ENCODE data around the gene SIX5. TPM values are rescaled to one million over a fixed set of nuclear protein-coding genes. Genes with fewer than 3 reads are reported as not detected.

Gene SIX5
- polyA plus RNA-seq, 2 of the 4 experiments (the other 2 are of a cell fraction) = 8.9 to 24.7 TPM

GRCh38 chr19:45809643-45810159, 40.6 kb upstream of the SIX5 start:
- DNase-seq (ENCODE audit: low read depth in 1 of 2, low spot score in 1 of 2) = peak in 1 of 2 experiments; percentile 68
- POLR2A ChIA-PET = no interaction called here
- ATAC-seq = peak in 1 of 2 experiments; percentile 19; a peak in 3 of 6 replicates
- TF ChIP-seq HEYL (CRISPR knock-in tag; IDR thresholded peaks at IDR 0.05) = no peak
- TF ChIP-seq E2F6 (IDR thresholded peaks at IDR 0.05; ENCODE audit: borderline replicate concordance, low read depth) = no peak
- peak; percentile 46 for TF ChIP-seq FOSL2 (IDR thresholded peaks at IDR 0.05)
- peak; percentile 83 for TF ChIP-seq FOSL2 (CRISPR knock-in tag; IDR thresholded peaks at IDR 0.05)
- TF ChIP-seq REST (IDR thresholded peaks at IDR 0.05) = no peak
- TF ChIP-seq NFE2L2 (conservative IDR thresholded peaks at IDR 0.05; ENCODE audit: low read length) = peak; percentile 92
- TF ChIP-seq RCOR1 (IDR thresholded peaks at IDR 0.05; ENCODE audit: low read depth, low read length) = no peak
- no peak for TF ChIP-seq KDM1A (IDR thresholded peaks at IDR 0.05; ENCODE audit: low read depth)
- no peak for TF ChIP-seq NR3C1 (IDR thresholded peaks at IDR 0.05)
- TF ChIP-seq FOSB (CRISPR knock-in tag; IDR thresholded peaks at IDR 0.05) = no peak; the same call in 1 of the 2 replicates
- TF ChIP-seq SMC3 (IDR thresholded peaks at IDR 0.05) = no peak
- no peak for TF ChIP-seq CBX8 (IDR thresholded peaks at IDR 0.05)
- TF ChIP-seq HES2 (IDR thresholded peaks at IDR 0.05) = no peak
- TF ChIP-seq ZNF302 (CRISPR knock-in tag; IDR thresholded peaks at IDR 0.05) = no peak
- TF ChIP-seq HOXB5 (CRISPR knock-in tag; IDR thresholded peaks at IDR 0.05) = 0 out of 2 replicates have a peak, but pooled peaks have one; percentile 35
- no peak for TF ChIP-seq ATOH8 (CRISPR knock-in tag; IDR thresholded peaks at IDR 0.05; ENCODE audit: low read depth)
- peak; percentile 100 for TF ChIP-seq MAFK (IDR thresholded peaks at IDR 0.05; ENCODE audit: partially characterized antibody)
- TF ChIP-seq HDAC2 (IDR thresholded peaks at IDR 0.05) = no peak
- 0 out of 4 replicates have a peak, but pooled peaks of 1 of the 2 experiments have one; percentile 8 for TF ChIP-seq CEBPB (IDR thresholded peaks at IDR 0.05)
- TF ChIP-seq EHF (CRISPR knock-in tag; IDR thresholded peaks at IDR 0.05) = no peak
- no peak for TF ChIP-seq CTCF (IDR thresholded peaks at IDR 0.05)
- peak; percentile 24; the same call in 1 of the 2 replicates for TF ChIP-seq RFX5 (IDR thresholded peaks at IDR 0.05)
- no peak for TF ChIP-seq JUN (IDR thresholded peaks at IDR 0.05)
- TF ChIP-seq CHD2 (IDR thresholded peaks at IDR 0.05; ENCODE audit: low read length, partially characterized antibody) = no peak
- TF ChIP-seq HOXB13 (CRISPR knock-in tag; IDR thresholded peaks at IDR 0.05; ENCODE audit: low read depth) = peak; percentile 51; the same call in 1 of the 2 replicates
- no peak for TF ChIP-seq PHF8 (IDR thresholded peaks at IDR 0.05; ENCODE audit: borderline replicate concordance, low read depth)
- TF ChIP-seq JUNB (IDR thresholded peaks at IDR 0.05) = no peak
- TF ChIP-seq TFCP2L1 (CRISPR knock-in tag; IDR thresholded peaks at IDR 0.05) = no peak
- no peak for TF ChIP-seq ELK1 (IDR thresholded peaks at IDR 0.05; ENCODE audit: low read depth, low read length)
- TF ChIP-seq POLR2A (IDR thresholded peaks at IDR 0.05; ENCODE audit: low read length) = no peak
- no peak for TF ChIP-seq MAX (IDR thresholded peaks at IDR 0.05)
- TF ChIP-seq NPAS2 (CRISPR knock-in tag; IDR thresholded peaks at IDR 0.05; ENCODE audit: borderline replicate concordance) = no peak
- no peak for TF ChIP-seq ZFP36 (IDR thresholded peaks at IDR 0.05; ENCODE audit: borderline replicate concordance, partially characterized antibody)
- TF ChIP-seq BHLHE40 (IDR thresholded peaks at IDR 0.05; ENCODE audit: low read depth, low read length) = no peak
- no peak for TF ChIP-seq EP300 (IDR thresholded peaks at IDR 0.05)

More at GRCh38 chr19:45809643-45810159, 40.6 kb upstream of the SIX5 start:
- Histone ChIP-seq H3K4me1 (peaks cover 14% of the 10 kb centered on the region), H3K27ac (peak overlapping the region; percentile 64 to 84), H3K4me2 (peak overlapping the region; percentile 25), H3K9me3 (no peaks in the 10 kb centered on the region), H3K4me3 (no peak overlapping the region)
- CTCF ChIA-PET = interaction anchor here (1.5 to 74.3 kb wide), 4 partner anchors 2 to 117 kb away, joined by 3 to 2204 read pairs (median 1104); partner anchors contain the start of genes DMPK, DMWD, QPCTL and RSPH6A
- WGBS (ENCODE audit: missing lambda C conversion rate) = 56% methylated on average over 7 of the region's 7 CpGs
- no peak for FAIRE-seq

Measured in A549 (cell line).